HG03439 (cell line): Measurements from ENCODE around the gene NOTUM.

Experiments
- ATAC-seq: cut with Tn5 transposase; IDR thresholded peaks from one replicate; pipeline ENCODE4 v1.9.1; 2021; ENCODE audit warnings: mild to moderate bottlenecking, moderate library complexity; ENCODE audit not compliant: unreplicated experiment

Gene NOTUM

DNA sequence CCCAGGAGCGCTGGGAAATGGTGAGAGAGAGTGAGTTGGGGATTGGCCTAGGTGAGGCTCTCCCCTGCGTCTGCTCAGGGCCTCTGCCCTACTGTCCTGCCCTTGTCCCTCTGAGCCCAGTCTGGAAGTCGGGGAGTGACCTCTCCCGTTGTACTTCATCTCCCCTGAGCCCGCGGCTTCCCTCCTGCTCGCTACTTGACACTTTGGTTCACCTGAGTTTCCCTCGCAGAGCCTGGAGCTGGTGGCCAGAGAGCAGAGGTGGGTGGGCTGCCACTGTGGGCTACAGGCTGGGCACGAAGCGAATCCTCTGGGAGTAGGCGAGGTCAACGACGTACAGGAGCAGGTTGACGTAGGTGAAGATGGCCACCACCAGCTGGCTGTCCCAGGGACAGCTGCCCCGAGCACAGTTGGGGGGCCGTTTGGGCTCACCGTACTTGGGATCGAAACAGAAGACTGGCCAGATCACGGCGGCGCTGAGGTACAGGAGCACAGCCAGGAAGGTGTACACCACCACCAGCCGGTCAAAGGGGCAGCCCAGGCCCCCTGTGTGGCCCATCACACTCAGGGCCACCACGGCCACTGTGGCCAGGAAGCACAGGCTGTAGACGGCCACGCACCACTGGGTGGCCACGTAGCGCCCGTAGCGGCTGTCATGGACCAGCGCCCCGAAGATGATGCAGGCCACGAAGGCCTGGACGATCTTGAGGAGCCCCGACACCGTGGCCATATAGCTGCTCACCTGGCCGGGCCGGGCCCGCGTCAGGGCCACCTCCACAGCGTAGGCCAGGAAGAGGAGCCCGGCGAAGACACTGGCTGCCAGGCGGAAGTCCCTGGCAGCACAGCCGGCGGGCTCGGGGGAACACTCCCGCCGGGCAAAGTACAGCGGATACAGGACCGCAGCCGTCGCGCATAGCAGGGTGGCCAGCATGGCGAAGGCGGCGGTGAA is 20.2 kb downstream of the NOTUM start:
- ATAC-seq = no peak

DNA sequence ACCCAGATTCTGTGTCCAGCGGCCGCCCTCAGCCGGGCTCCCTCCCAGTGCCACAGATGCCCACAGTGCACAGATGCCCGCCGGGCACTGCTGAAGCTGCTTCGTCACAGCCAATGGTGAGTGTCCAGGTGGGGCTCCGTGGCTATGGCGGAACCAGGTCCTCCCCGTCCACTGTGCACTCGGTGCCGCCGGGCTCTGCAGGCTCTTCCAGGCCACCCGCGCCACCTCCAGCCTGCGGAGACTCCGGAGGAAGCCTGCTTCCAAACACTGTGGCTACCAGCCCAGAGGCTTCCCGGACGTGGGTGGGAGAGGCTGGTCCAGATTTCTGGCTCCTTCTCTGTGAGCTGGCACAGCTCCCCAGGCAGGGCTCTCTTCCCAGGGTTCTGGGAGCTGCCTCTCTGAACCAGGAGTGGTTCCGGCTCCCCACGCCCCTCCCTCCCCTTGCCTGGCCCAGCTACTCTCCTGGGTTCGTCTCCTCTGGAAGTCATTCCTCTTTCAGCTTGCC is 21.1 kb downstream of the NOTUM start:
- ATAC-seq = no peak

DNA sequence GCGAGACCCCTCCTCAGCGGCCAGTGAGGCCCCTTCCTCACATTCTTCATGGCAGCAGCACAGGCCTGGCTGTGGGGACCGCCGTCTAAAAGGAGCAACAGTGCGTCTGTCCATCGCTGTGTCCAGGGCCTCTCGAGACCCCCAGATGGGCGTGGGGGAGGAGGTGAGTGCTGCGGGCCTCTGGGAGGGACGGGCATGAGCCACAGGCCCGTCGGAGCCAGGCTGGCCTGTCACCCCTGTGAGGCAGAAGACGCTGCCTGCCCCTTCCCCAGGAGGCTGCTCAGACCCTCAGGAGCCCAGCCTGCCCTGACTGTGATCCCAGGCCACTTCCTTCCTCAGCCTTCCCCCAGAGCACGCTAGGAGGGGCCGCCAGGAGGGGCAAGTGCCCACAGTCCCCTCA is 21.8 kb downstream of the NOTUM start:
- ATAC-seq = no peak

DNA sequence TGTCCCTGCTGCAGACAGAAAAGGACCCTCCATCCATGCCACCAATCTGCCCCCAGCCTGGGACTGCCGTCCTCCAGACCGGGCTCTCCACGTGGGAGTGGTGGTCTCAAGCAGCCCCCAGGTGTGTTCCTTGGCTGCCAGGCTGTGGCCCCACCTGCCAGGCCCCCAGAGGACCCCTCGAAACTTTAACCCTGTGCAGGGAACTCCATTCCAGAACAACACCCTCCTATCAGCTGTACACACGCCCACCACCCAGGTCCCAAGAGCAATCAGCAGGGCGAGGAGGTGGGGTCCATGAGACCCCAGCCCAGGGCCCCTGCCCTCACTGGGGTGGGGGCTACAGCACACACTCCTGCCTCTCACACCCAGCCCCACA is 25.3 kb downstream of the NOTUM start:
- ATAC-seq = no peak

DNA sequence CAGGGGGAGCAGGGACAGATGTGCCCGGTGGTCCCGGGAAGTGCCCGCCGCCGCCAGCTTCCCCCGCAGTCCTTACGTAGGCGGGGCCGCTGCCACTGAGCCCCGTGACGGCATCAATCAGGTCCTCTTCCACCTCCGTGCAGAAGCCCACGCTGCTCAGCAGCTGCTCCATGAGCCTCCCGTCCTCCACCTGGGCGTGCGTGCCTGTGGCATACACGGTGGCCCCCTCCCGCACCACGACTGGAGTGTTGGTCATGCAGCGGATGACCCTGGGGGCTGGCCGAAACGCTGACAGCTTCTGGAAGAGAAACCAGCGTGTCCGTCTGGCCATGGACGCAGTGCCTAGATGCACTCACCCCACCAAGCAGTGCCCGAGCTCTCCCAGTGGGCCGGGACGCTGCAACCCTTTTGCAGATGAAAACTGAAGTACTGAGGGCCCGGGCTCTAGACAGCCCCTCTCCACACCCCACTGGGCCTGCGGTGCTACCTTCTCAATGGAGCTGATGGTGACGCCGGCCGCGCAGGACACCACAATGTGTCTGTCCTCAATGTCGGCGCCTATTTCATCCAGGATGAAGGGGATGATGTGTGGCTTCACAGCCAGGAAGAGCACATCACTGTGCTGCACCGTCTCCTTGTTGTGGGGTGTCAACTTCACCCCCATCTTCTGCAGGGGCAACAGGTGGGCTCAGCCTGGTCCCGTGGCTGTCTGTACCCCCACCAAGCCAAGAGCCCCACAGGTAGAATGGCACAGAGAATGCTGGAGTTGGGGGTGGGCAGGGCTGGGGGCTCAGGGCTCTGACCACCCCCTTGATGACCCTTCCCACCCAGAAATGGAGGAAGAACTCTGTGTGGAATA is 25.9 kb downstream of the NOTUM start:
- ATAC-seq = no peak

DNA sequence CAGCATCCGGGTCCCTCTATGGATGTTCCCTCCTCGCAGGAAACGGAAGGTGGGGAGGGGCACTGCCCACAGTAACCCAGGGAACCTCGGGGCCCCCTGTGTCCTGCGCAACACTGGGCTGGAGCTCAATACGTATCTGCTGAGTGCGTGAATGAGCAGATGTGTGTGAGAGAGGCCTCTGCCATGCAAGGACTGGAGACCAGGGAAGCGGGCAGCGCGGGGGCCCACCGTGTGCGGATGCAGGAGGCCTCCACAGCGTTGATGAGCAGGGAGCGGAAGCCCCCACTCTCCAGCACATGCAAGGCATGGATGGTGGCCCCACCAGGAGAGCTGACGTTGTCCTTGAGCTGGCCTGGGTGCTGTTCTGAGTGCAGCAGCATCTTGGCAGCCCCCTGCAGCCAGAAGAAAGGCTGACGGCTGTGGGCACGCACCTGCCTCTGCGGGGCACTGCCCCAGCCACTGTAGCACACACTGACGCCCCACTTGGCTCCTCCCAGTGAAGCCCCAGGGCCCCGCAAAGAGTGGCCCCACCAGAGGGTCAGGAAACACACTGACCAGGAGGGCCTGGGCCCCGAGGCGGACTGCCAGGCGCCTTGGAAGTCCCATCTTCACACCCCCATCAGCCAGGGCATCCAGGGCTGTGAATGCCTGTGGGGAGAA is 26.8 kb downstream of the NOTUM start:
- ATAC-seq = no peak

DNA sequence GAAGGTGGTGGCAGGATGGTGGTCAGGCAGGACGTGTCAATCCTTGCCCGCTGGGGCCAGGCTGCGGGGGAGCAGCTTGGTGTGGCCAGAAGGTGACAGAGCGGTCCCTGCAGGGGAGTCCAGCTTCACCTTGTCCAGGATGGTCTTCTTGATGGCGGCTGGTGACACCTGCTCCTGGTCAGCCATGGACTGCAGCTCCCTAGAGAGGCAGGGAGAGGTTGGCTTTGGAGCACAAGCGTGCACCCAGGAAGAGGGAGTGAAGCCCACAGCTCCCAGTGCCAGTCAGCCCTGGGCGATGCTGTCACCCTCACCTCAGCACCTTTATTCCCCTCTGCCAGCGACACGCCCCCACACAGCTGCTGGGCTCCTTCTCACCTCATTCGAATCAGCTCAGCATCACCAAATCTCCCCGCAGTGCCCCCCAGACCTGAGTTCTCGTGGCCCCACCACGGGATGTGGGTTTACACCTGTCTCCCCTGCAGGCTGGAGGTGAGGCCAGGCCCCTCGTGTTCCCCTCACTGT is 27.7 kb downstream of the NOTUM start:
- no peak for ATAC-seq

DNA sequence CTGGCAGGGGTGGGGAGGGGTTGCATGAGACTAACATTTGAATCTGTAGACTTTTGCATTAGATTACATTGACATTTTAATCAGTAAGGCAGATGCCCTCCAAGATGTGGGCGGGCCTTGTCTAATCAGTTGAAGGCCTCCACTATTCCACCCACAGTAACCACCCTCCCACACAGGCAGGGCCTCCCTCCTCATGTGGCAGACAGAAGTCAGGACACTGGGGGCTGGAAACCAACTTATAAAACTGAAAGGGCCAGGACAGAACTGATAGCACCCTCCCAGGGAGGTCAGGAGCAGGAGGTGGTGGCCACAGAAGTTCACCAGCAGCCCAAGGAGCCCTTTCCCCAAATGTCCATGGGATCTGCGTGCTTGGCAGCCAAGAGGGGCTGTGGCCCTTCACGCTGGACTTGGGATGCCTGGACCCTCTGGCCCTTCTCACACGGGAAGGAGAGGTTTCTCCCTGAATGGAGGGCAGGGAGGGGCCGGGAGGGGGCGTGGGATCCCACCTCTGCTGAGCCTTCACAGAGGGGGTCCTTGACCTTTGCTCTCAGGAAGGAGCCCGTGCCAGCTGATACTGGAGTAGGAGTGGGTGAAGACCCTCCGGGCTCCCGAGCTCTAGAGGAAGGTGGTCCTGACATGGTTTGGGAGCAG is 28.5 kb downstream of the NOTUM start:
- ATAC-seq = no peak

DNA sequence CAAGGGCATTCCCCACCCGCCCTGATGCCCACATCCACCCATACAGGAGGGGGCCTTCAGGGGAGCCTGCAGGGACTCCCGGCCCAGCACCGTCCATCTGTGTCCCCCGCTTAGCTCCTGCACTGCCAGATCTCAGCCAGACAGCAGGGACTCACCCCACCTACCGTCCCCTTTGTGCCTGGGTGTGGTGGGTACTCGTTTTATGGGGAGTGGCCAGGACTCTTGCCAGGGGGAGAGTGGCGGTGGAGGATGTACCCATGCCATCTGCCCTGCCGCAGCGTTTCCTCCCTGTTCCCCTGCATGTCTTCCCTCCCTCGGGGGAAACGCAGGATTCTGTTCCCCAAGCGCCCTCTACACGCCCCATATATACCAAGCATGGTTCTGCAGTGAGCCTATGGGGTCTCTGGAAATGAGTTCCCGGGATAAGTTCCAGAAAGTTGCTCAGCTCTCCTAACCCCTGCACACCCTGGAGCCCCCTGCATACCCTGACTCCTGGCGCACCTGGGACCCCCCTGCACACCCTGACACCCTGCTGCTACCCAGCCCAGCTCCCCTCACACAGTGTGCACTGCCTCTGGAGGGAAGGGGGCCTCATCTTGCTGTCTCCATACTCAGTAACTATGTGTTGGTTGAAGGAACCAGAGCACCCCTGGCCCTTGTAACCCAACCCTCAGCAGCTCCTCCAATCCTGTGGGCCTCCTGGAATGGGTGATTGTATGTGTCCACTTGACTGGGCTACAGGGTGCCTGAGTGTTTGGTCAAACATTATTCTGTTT is 29.2 kb downstream of the NOTUM start:
- ATAC-seq = no peak

DNA sequence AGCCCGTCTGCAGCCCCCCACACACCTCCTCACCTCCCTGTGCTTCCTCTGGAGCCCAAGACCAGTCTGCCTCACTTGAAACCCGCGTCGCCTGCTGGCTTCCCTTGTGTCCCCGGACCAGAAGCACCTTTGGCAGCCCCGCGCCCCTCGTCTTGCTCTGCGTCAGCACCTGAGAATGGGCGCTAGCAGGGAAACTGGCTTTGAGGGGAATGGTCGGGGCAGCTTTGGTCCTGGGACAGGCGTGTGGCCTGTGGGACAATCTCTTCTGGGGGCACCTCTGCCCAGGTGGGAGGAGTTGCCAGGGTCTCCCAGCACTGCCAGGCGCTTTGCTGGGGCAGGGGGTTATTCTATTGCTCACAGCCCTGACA is 29.8 kb downstream of the NOTUM start:
- no peak for ATAC-seq

DNA sequence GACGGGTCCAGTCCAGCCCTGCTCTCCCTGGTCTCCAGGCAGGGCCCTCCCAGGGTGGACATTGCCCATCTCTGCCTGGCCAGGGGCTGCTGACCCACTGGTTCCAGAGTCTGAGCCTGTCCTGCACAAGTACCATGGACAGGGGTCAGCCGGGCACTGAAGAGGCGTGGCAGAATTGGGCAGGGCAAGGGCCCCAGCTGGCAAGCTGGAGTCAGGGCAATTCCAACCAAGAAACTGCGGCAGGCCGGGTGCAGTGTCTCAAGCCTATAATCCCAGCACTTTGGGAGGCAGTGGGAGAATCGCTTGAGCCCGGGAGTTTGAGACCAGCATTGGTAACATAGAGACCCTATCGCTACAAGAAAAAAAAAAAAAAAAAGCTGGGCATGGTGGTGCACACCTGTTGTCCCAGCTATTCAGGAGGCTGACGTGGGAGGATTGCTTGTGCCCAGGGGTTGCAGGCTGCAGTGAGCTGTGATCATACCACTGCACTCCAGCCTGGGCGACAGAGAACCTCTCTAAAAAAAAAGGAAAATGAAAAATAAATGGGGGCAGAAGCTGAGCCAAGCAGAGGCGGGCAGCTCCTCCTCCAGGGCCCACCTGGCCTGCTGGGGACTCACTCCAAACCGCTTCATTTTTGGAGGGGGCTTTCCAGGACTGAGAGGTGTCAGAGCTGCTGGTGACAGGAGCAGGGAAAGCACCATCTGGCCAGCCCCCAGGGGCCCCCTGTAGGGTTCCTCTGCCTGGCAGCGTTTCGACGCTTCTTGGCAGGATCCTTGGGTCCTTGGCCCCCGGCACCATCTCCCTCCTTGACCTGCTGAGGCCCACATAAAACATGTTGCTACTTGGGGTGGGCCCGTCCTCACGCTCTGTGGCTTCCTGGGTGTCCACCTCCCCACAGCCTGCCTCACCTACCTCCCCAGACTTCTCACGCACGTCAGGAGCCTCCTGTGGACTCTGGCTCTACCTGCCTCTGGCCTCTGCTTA is 30.6 kb downstream of the NOTUM start:
- no peak for ATAC-seq

DNA sequence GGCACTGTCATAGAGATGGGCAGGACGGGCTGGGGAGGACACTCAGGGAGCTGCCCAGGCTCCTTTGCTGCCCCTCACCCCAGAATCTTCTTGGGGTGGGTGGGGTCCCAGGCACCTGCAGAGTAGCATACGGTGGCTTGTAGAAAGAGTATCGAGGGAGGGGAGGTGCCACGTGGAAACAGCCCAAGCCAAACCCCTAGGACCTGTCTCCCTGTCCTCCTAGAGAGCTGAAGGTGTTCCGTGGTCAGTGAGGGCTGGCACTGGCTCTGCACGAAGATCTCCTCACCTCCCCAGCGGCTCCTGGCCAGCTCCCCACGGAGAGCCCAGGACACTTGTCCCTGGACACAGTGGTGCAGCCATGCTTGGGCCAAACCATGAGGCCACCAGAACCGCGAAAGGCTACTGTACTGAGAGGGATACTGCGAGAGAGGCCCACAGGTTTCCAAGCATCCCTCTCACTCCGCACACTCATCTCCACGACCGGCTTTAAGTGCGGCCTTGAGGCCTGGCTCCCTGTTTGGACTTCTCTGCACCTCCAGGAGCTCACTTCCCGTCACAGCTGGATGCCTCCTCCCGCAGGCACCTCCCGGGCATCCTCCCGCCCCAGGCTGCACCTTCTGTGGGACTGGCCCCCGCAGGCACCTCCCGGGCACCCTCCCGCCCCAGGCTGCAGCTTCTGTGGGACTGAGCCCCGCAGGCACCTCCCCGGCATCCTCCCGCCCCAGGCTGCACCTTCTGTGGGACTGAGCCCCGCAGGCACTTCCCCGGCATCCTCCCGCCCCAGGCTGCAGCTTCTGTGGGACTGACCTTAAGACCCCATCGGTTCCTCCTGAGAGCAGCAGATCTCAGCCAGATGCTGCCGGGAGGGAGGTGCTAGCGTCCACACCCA is 31.5 kb downstream of the NOTUM start:
- ATAC-seq = no peak

DNA sequence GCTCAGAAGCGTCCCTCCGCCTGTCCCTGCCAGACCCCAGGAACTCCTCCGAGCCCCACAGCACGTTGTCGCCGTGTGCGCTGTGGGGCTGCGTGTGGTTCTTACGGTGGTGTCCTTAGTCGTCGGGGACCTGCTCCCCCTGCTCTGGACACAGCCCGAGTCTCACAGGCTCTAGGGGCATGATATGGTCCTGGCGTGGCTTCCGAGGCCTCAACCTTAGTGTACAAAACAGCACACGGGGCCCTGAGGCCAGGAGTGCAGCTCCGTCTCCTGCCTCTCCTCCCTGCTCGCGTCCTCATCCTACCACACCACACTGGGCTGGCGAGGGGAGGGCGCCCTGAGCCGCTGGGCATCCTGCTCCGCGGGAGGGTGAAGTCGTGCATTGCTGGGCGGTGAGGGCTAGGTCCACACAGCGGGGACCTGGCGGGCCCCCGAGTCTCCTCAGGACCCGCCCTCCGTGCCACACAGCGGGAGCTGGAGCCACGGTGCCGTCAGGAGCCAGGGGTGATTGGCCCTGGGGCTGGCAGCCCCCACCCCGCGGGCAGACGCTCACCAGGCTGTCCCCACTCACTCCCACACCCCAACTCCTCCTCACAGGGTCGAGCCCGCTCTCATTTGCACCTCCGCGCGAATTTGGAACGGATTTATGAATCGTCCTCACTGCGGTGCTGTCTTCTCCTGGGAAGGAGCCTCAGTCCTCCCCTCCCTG is 32.3 kb downstream of the NOTUM start:
- no peak for ATAC-seq

DNA sequence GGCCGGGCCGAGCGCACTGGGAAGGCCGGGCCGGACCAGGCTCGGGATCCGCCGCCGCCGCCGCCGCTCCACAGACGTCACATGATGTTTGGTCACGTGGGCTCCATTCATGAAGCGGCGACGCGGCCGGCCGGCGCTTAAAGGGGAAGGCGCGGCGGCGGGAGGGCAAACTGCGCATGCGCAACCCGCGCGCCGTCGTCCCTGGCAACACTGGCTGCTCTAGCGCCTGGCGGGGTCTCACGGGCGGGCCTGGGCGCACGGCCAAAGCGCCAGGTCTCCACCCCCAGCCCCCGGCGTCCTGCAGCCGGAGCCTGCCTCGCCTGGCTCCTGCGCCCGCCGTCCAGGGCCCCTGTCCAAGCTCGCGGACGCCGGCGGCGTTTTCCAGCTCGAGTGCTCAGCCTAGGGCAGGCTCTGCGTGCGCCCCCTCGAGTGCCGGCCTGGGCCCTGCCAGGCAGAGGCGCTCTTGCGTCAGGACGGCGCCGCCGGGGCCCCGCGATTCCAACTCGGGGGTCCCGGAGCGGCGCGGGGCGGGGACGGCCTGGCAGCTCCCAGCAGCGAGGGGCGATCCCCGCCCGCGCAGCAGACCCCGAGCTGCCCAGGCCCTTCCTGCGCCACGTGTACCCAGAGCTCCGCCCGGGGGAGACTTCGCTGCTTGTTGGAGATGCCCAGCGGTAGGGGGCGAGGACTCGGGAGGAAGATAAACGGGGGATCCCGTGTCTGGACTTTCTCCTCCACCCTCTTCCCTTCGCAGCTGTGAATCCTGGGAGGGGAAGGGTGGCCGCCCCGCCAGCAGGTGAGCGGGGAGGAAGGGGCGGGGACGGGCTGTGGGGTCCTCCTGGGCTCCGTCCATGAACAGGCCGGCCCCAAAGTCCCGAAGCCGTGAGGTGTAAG is 33.1 kb downstream of the NOTUM start, which contains the start of gene MAFG:
Gene MAFG, minus strand, starts transcription at position 83 of the 891 bp plus-strand sequence. CDS start 4,550 bp downstream, outside the sequence.
- ATAC-seq = peak; percentile 54

DNA sequence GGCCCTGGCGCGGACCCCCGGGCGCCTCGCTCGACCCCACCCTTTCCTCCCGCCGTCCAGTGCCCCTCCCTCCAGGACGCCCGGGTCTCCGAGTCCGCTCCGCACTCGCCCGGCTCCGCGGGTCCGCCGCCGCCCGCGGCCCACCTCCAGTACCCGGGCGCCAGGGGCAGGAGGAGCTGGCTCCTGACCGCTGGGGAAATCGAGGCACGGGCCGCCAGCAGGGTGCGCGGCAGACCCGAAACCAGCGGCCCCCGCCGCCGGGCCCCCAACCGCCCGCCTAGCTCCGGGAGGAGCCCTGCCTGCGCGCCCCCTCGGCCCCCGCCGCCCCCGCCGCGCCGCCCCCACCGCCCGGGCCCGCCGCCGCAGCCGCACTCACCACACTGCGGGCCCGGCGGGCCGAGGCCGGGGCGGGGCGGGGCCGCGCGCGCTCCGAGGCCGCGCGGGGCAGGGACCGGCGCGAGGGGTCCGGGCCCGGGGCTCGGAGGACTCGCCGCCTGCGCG is 33.8 kb downstream of the NOTUM start:
- peak; percentile 16 for ATAC-seq
